NCI-H2171 treated with DMSO at 0.1 percent for 48 hours (cell line): ENCODE results near the gene LRRN3.

Experiments
- DNase-seq: peaks from one replicate; lab custom pipeline; 2025; lab: John Stamatoyannopoulos, UW

LRRN3 gene

GRCh38 chr7:111168182-111168581, 77.3 kb downstream of the LRRN3 start:
- DNase-seq = peak; percentile 94

GRCh38 chr7:111172564-111173257, 81.8 kb downstream of the LRRN3 start:
- DNase-seq = no peak

GRCh38 chr7:111173528-111173927, 82.6 kb downstream of the LRRN3 start:
- DNase-seq = no peak

DNA sequence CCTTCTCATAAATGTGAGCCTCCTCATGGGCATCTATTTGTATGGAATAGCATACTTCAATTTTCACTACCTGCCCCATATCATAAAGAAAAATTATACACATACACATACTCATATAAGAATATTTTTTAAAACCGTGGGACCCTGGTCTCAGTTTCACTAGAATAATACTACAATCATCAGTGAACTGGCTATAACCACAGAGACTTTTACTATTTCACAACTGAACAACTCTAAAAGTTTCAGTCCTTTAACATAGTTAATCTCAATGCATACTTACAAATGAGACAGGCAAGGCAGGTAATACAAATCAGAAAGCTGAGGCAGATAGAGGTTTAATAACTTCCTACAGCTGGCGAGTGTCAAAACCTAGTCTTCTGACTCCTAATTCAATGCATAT, 83.1 kb downstream of the LRRN3 start:
- no peak for DNase-seq

DNA sequence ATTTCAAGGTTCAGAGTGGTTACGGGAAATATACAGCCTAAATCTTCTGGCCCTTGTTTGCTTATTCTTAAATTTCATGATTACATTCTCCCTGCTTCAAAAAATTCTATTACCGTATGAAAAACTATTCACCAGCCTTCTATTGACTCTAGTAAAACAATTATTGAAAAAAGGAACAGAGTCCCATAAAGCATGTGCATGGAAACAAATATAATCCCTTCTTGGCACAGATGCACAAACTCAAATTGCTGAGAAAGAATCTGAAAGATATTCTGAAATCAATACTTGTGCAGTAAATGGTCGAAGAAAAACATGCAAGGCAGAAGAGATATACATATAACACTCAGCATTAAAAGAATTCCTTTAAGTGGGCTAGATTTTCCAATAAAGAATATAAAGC, 83.6 kb downstream of the LRRN3 start:
- peak; percentile 13 for DNase-seq
